ENCODE data around the gene RGPD4.
"Not testable (repeated sequence)": the region's sequence is repeated elsewhere in the genome, so short reads cannot be mapped to it uniquely, and the experiment has no call there.

The RGPD4 gene

GRCh38 chr2:107826749-107827148, at the start of gene RGPD4:
Gene RGPD4 (plus strand): TSS chr2:107826892. CDS start chr2:107827014, 122 bp downstream.
- not testable (repeated sequence) for DNase-seq (ENCODE audit: low read depth)

GRCh38 chr2:107777974-107778373, 48.7 kb upstream of the RGPD4 start:
- H3K4me3 ChIP-seq (ENCODE audit: low read depth, low read length): no peak overlapping the region
- TF ChIP-seq CTCF (IDR thresholded peaks at IDR 0.05; ENCODE audit: low read depth, low read length, missing control alignments): no peak
- no peak for DNase-seq (ENCODE audit: low read depth)

More at GRCh38 chr2:107826749-107827148, at the start of gene RGPD4:
- H3K4me3 ChIP-seq (ENCODE audit: low read depth, low read length): not testable (repeated sequence)

- H3K4me3 ChIP-seq (ENCODE audit: low read depth, low read length): no peak overlapping the region
- no peak for DNase-seq (ENCODE audit: low read depth)
- TF ChIP-seq CTCF (IDR thresholded peaks at IDR 0.05; ENCODE audit: low read depth, low read length, missing control alignments): no peak
These were observed 40.9 kb upstream of the RGPD4 start for GRCh38 chr2:107785756-107786155.

- TF ChIP-seq CTCF (IDR thresholded peaks at IDR 0.05; ENCODE audit: low read depth, low read length, missing control alignments): no peak
- DNase-seq (ENCODE audit: low read depth): no peak
These were observed 35.9 kb upstream of the RGPD4 start for GRCh38 chr2:107790837-107791236.

GRCh38 chr2:107801498-107801897, 25.2 kb upstream of the RGPD4 start:
- DNase-seq (ENCODE audit: low read depth): no peak
- H3K4me3 ChIP-seq (ENCODE audit: low read depth, low read length): no peak overlapping the region
- no peak for TF ChIP-seq CTCF (IDR thresholded peaks at IDR 0.05; ENCODE audit: low read depth, low read length, missing control alignments)

More at GRCh38 chr2:107790837-107791236, 35.9 kb upstream of the RGPD4 start:
- no peak overlapping the region for H3K4me3 ChIP-seq (ENCODE audit: low read depth, low read length)

GRCh38 chr2:107804608-107805498, 21.8 kb upstream of the RGPD4 start:
- H3K4me3 ChIP-seq (ENCODE audit: low read depth, low read length): no peak overlapping the region
- no peak for TF ChIP-seq CTCF (IDR thresholded peaks at IDR 0.05; ENCODE audit: low read depth, low read length, missing control alignments)
- no peak for DNase-seq (ENCODE audit: low read depth)

- no peak for TF ChIP-seq CTCF (IDR thresholded peaks at IDR 0.05; ENCODE audit: low read depth, low read length, missing control alignments)
- DNase-seq (ENCODE audit: low read depth): no peak
- H3K4me3 ChIP-seq (ENCODE audit: low read depth, low read length): no peak overlapping the region
These were observed 19.8 kb upstream of the RGPD4 start for GRCh38 chr2:107806901-107807300.
